Measurements from ENCODE around the gene BRAF.
"Not testable (repeated sequence)": the region's sequence is repeated elsewhere in the genome, so short reads cannot be mapped to it uniquely, and the experiment has no call there.

Gene BRAF

GRCh38 chr7:140917258-140917657 lies 7.5 kb downstream of the BRAF start:
- DNase-seq = no peak

- DNase-seq = no peak
Measured at GRCh38 chr7:140915935-140916555, 8.7 kb downstream of the BRAF start.

DNA sequence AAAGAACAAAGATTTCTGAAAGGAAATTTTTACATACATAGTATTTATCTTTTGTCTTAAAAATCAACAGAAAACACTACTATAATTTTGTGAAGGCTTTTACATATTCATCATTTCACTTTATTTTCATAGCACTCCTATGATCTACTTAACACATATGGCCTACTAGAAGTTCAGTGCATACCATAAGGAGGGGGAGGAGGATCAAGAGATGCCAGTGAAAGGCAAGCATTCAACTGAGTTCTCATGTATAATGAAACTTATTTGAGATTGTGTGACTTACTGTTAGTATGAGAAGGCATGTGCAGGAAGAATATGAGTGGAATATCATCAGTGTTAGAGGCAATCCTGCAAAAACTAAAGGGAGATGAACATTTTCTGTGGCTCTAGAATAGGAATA lies 10.6 kb downstream of the BRAF start:
- no peak for DNase-seq

DNA sequence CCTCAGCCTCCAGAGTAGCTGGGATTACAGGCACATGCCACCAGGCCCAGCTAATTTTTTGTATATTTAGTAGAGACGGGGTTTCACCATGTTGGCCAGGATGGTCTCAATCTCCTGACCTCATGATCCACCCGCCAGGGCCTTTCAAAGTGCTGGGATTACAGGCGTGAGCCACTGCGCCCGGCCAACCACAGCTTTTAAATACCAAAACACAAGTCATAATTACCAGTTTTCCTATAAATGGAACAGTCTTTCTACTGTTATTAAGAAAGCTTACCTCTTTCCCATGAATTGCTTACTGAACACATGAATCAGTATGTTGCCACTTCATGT lies 11.2 kb downstream of the BRAF start:
- DNase-seq = not testable (repeated sequence)

- no peak for DNase-seq
Measured at GRCh38 chr7:140911746-140912145, 13.0 kb downstream of the BRAF start.

GRCh38 chr7:140909476-140910161 lies 15.1 kb downstream of the BRAF start:
- DNase-seq = no peak

DNA sequence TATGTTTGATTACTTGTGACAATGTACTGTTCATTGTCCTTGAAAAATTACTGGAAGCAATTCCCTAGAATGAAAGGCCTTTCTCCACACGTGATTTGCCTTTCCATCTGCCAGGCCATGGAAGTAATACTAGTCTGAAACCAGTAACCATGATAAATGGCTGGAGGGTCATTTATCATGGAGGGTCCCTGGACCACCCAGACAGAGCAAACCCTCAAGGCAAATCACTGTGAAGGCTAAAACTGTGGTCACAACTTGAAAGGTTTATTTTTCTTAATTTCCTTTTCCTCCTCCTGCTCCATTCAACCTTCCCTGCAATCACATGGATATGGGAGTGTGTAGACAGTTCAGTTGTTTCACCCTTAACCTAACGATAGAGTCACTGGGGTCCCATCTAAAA lies 16.4 kb downstream of the BRAF start:
- no peak for DNase-seq

DNA sequence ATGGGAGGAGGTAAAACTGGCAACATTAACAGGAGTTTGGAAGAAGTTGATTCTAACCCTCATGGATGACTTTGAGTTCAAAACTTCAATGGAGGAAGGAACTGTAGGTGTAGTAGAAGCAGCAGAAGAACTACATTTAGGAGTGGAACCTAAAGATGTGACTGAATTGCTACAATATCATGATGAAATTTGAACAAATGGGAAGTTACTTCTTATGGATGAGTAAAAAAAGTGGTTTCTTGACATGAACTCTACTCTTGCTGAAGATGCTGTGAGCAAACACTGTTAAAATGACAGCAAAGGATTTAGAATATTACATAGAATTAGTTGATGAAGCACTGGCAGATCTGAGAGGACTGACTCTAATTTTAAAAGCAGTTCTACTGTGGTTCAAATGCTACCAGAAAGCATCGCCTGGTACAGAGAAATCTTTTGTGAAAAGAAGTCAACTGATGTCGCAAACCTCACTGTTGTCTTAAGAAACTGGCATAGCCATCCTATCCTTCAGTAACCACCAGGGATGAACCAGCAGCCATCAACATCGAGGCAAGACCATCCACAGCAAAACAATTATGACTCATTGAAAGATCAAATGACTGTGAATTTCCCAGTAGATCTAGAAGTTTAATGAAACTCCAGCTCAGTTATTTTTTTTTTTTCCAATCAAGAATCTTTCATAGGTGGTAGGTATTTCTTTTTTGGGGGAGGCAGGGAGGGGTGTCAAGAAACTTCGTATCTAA lies 20.8 kb downstream of the BRAF start:
- no peak for DNase-seq

DNA sequence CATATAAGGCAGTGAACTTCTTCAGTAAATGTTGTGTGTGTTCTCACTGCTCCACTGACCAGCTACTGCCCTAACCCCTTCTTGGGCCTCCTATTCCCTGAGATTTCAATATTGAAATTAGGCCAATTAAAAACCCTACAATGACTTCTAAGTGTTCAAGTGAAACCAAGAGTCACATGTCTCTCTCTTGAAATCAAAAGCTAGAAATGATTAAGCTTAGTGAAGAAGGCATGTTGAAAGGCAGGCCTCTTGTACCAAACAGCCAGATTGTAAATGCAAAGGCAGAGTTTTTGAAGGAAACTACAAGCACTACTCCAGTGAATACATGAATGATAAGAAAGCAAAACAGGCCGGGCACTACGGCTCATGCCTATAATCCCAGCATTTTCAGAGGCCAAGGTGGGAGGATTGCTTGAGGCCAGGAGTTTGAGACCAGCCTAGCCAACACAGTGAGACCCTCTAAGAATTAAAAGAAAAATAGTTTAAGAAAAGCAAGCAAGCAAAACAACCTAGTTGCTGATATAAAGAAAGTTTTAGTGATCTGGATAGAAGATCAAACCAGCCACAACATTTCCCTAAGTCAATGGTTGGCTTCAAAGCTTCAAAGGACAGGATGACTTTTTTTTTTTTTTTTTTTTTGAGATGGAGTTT lies 22.3 kb downstream of the BRAF start:
- no peak for DNase-seq

- no peak for DNase-seq
Measured at GRCh38 chr7:140901941-140902302, 22.8 kb downstream of the BRAF start.

- DNase-seq = no peak
Measured at GRCh38 chr7:140899883-140900282, 24.8 kb downstream of the BRAF start.

DNA sequence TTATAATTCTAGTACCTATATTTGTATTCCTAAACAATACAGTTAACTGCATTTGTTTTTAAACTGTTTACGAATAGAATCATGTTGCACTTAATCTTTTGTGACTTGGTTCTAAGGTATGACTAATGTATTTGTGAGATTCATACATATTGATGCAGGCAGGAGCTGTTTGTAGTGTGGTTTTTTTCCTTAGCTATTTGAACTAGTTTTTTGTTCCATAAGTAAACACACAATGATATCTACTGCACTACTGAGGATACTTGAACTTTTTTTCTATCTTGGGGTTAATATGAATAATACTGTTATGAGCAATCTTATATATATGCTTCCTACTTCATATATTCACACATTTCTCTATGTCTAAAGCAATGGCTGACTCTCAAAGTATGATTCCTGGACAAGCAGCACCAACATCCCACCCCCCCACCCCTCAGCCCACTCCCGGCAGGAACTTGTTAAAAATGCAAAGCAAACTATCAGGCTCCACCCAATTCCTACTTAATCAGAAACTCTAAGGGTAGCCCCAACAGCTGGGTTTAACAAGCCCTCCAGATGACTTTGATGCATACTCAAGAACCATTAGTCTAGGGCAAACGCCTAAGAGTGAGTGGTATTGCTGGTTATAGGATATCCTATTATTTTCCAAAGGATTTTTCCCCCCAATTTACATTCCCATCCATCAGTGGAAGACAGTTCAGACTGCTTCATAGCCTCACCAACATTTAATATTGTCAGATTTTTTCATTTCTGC lies 25.8 kb downstream of the BRAF start:
- no peak for DNase-seq

GRCh38 chr7:140896996-140897395 lies 27.7 kb downstream of the BRAF start:
- no peak for DNase-seq

DNA sequence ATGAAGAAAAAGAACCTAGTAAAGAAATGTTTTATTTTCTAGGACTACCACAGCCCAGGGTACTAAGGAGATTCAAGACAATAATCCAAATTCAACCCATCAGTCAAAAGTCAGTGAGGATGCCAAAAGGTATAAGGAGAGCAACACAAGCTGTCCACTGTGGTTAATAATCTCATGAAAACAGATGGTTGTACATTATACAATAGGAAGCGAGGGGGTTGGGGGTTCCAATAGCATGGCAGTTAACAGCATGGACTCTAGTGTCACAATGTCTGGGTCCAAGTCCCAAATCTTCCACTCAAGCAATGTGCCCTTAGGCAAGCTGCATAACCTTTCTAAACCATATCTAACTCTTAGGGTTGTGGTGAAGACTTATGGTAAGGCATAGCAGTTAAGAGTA lies 35.1 kb downstream of the BRAF start:
- no peak for DNase-seq

GRCh38 chr7:140889150-140889549 lies 35.6 kb downstream of the BRAF start:
- DNase-seq = no peak

GRCh38 chr7:140888087-140888486 lies 36.6 kb downstream of the BRAF start:
- no peak for DNase-seq

DNA sequence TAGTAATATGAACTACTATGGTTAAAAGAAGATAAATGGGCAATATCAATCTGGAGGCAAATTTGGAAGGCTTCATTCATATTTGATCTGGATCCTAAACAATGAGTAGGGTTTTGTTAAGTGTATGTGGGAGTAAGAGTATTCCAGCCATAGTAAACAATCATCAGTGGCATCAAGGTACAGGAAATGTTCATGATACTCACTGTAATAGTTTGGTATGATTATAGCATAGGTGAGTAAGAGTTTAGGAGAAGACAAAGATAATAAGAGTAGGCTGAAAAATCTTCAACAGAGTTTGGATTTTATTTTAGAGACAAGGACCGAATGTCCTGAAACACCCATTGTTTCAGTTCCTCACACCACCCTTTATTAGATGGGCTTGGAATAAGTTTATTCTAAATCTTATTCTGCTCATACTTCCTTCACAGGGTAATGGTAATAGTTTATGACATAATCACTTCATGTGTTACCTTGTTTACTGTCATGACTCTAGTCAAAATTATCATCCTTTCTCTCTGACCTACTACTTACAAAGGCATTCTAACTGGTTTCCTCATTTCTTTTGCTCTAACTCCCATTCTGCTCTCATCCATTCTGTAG lies 38.9 kb downstream of the BRAF start:
- no peak for DNase-seq

DNA sequence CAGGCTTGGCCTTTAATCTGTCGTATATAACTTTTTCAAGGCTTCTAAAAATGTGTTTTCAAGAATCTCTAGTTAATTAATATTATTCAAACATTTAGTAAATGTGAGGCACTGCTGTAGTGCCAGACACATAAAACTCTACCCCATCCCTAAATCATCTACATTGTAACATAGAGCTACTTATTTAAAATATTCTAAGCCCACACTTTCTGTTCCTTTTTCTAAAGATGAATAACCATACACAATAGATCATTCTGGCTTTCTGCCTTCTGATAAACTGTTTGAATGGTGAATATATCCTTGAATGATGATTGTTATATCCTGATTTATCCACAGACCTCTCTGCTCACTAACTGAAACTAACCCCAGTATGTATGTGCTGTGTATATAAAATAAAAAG lies 41.4 kb downstream of the BRAF start:
- no peak for DNase-seq

DNA sequence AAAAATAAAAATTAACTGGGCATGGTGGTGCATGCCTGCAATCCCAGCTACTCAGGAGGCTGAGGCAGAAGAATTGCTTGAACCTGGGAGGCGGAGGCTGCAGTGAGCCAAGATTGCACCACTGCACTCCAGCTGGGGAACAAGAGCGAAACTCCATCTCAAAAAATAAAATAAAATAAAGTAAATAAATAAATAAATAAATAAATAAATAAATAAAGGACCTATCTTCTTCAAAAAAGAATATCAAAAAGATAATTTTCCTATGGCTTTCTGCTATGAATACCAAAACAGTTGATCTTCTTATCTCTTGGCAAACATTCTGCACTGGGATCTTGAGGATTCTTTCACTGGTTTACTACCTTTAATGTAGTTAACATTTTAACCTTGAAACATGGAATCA lies 41.9 kb downstream of the BRAF start:
- not testable (repeated sequence) for DNase-seq

DNA sequence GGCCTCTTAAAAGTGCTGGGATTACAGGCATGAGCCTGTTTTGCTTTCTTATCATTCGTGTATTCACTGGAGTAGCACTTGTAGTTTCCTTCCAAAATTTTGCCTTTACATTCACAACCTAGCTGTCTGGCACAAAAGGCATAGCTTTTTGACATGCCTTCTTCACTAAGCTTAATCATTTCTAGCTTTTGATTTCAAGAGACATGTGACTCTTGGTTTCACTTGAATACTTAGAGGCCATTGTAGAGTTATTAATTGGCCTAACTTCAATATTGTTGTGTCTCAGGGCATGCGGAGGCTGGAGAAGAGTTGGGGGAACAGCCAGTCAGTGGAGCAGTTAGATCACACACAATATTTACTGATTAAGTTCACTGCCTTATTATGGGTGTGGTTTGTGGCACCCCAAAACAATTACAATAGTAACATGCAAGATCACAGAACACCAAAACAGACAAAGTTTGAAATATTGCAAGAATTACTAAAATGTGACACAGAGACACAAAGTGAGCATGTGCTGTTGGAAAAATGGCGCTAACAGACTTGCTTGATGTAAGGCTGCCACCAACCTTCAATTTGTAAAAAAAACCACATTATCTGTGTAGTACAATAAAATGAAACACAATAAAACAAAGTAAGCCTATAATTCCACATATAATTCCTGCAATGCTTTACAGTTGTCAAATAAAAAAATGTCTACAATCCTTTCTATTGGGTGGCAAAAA lies 43.1 kb downstream of the BRAF start:
- no peak for DNase-seq

DNA sequence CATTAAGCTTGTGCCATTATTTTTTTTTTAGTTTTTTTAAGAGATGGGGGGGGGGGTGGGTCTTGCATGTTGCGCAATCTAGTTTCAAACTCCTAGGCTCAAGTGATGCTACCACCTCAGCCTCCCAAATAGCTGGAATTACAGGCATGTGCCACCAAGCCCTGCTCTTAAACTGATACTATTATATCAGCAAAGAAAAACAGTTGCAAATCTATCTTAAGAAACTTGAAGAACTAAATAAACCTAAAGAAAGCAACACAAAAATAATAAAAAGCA lies 47.5 kb downstream of the BRAF start:
- no peak for DNase-seq

DNA sequence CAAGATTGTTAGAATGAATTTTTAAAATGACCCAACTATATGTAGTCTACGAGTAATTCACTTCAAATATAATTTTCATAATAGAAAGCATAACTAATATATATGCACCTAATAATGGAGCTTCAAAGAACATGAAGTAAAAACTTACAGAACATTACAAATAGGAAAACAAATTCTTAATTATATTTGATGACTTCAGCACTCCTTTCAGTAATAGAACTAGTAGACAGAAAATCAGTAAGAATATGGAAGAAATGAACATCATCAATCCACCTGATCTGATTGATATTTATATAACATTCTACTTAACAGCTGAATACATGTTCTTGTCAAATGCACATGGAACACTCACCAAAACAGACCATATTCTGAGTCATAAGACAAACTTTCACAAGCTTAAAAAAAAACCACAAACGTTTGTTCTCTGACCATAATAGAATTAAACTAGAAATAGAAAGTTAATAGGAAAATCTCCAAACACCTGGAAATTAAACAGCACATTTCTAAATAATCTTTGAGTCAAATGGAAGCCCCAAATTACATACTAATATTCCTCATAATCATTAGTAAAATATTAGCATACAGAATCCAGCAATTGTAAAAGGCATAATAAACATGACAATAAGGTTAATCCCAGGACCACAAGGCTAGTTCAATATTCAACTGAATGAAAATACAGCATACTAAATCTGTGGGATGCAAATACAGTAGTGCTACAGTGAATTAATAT lies 48.0 kb downstream of the BRAF start:
- DNase-seq = no peak

Data from CD4-positive, alpha-beta T cell treated with Interferon gamma for 1 hour (primary cell).